NCI-H146 treated with DMSO at 0.1 percent for 48 hours (cell line): ENCODE measurements around the gene VN1R5.

ENCODE experiments used
- DNase-seq: peaks from one replicate; lab custom pipeline; 2025; ENCODE audit not compliant: unreplicated experiment; lab: John Stamatoyannopoulos, UW

The VN1R5 gene

DNA sequence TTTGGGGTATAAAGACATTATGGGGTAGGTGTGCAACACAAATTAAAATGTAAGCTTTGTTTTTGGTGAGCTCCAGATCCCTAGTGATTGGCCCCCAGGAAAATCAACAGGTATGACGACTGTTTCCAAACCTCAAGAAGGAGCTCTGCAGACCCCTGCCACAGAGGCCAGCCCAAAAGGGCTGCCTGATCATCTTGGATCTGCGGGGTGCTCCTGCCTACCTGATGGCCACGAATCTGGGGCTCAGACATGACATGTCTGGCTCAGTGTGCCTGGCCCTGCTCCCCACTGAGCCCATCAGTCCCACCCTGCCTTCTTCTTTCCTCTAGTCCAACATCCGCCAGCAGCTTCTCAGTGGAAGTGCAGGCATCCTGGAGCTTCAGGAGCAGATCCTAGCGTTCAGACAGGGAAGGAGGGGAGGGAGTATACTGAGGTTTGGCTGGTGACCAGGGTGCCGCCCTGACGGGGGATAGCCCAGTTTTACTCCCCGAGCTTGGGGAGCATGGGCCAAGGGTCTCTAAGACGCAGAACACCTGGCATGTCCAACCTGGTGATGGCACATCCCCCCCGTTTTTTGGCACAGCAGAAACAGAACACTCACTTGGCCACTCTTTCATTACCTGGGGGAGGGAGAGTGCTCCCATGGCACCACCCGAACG, 44.0 kb downstream of the VN1R5 start:
- DNase-seq: no peak

DNA sequence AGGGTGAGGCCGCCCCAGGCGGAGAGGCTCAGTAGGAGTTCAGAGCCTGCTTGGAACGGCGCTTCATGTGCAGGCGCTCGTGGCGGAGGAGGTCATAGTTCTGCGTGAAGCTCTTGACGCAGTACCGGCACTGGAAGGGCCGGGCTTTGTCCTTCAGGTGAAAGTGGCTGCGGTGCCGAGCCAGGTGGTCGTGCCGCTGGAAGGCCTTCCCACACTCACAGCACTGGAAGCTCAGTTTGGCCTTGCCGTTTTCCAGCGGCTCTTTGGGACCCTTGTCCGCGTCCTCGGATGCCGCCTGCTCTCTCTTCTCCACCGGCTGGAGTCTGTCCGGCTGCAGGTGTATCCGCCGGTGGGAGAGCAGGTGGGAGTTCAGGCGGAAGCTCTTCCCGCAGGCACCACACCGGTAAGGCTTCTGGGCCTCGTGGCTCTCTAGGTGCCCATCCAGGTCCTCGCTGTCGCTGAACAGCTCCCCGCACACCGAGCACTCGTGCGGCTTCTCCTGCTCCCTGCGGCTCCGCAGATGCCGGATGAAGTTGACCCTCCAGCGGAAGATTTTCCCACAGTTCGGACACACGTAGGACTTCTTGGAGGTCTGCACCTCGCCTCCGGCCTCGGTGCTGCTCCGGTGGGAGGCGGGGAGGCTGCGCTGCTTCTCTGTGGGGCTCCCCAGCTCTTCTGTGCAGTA, 44.8 kb downstream of the VN1R5 start:
- DNase-seq: no peak

DNA sequence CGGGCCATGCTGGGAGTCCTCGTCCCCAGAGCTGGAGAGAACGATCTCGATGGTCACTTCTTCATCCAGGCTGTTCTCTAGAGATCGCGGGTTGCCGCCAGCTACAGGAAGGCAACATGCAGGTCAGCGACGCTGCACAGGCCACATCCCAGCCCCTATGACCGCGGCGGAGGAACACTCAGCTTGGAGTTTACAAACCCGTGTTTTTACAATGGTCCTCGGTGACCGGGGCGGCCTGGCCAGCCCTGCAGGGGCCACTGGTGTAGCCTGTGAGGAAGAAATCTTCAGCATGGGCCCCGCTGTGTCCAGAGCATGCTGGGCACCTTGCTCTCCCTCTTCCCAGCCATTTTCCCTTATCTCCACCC, 45.3 kb downstream of the VN1R5 start:
- DNase-seq: no peak

DNA sequence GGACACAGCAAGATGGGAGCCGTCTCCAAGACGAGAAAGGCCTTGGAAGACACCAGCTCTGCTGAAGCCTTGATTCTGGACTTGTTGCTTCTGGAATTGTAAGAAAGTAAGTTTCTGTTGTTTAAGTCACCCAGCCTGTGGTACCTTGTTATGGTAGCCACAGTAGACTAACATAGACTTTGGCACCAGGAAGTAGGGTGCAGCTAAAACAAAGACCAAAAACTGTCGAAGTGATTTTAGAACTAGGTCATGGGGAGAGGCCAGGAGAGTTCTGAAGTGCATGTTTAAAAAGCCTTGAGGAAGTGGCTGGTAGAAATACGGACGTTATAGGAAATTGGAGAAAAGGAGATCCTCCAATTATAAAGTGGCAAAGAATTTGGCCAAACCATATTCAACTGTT, 47.3 kb downstream of the VN1R5 start:
- no peak for DNase-seq

DNA sequence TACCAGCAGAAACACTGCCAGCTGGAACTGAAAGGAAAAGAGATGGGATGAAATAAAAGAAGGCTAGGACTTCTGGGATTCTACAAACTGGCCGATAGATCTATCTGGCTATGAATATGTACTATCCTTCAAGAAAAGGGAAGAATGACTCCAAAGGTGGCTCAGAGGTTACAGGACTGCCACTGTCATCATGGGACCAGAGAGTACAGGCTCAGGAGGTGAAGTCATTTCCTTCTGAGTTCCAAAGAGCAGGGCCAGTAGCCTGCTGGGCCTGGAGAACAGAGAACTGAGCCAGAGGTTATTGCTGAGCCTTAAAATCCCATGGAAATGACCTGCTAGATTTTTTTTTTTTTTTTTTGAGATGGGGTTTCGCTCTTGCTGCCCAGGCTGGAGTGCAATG, 48.2 kb downstream of the VN1R5 start:
- no peak for DNase-seq
